Smooth muscle cell (in vitro differentiated cells): ENCODE measurements around the gene TBC1D17. TPM values are rescaled to one million over a fixed set of nuclear protein-coding genes. Genes with fewer than 3 reads are reported as not detected.

Experiments used
- DNase-seq: peaks from one replicate; lab custom pipeline; 2025; ENCODE audit not compliant: unreplicated experiment; lab: John Stamatoyannopoulos, UW
- H2AFZ ChIP-seq: fragments of 200-600 bp; sonication (generic); 2 replicates; pipeline ENCODE4 v1.6.0; 2016; ENCODE audit warnings: antibody characterized with exemption, low read depth, mild to moderate bottlenecking
- H3F3A ChIP-seq: fragments of 200-600 bp; sonication (generic); 2 replicates; pipeline ENCODE4 v1.6.0; 2017; ENCODE audit warnings: antibody characterized with exemption, low read depth
- H3K27ac ChIP-seq: fragments of 200-600 bp; sonication (generic); 2 replicates; pipeline ENCODE4 v1.5.1; 2016; ENCODE audit warnings: low read depth, mild to moderate bottlenecking
- H3K27me3 ChIP-seq: fragments of 200-600 bp; sonication (generic); 2 replicates; pipeline ENCODE4 v1.6.1; 2016; ENCODE audit warnings: low read depth, mild to moderate bottlenecking
- H3K36me3 ChIP-seq: fragments of 200-600 bp; sonication (generic); 2 replicates; pipeline ENCODE4 v1.5.1; 2016; ENCODE audit warnings: low read depth
- H3K4me1 ChIP-seq: fragments of 200-600 bp; sonication (generic); 2 replicates; pipeline ENCODE4 v1.5.1; 2016; ENCODE audit warnings: low read depth
- H3K4me2 ChIP-seq: fragments of 200-600 bp; sonication (generic); 2 replicates; pipeline ENCODE4 v1.6.0; 2016; ENCODE audit warnings: mild to moderate bottlenecking
- H3K4me3 ChIP-seq: fragments of 200-600 bp; sonication (generic); 2 replicates; pipeline ENCODE4 v1.5.1; 2016; ENCODE audit warnings: mild to moderate bottlenecking
- H3K79me2 ChIP-seq: fragments of 200-600 bp; sonication (generic); 2 replicates; pipeline ENCODE4 v1.6.0; 2016; ENCODE audit warnings: low read depth, mild to moderate bottlenecking
- H3K9ac ChIP-seq: fragments of 200-600 bp; sonication (generic); 2 replicates; pipeline ENCODE4 v1.6.0; 2016; ENCODE audit warnings: low read depth
- H3K9me3 ChIP-seq: fragments of 200-600 bp; sonication (generic); replicated peaks from 2 replicates; pipeline ENCODE4 v1.5.1; 2016; ENCODE audit warnings: low read depth
- H4K20me1 ChIP-seq: fragments of 200-600 bp; sonication (generic); 2 replicates; pipeline ENCODE4 v1.6.0; 2016; ENCODE audit warnings: low read depth
- CTCF ChIP-seq: fragments of 200-600 bp; sonication (generic); IDR thresholded peaks from 2 replicates; pipeline ENCODE4 v1.5.1; 2017; ENCODE audit warnings: borderline replicate concordance, mild to moderate bottlenecking, antibody characterized with exemption; ENCODE audit not compliant: insufficient read depth, poor library complexity, severe bottlenecking
- WGBS: methylation state at CpG from one replicate; pipeline ENCODE4 v1.1.7; 2016; ENCODE audit warnings: low lambda C conversion rate; 5-methylcytosine and 5-hydroxymethylcytosine counted together
- polyA plus RNA-seq: library from polyadenylated mRNA; unstranded; fragments of >200 nt; fragmentation: Nextera tagmentation; extraction: Ambion mirVana; gene quantifications from 2 replicates; pipeline ENCODE4 v1.2.1, GENCODE V29; 2016
- total RNA-seq: library from RNA; depleted of rRNA; stranded (reverse); fragments of >200 nt; gene quantifications from 2 replicates; pipeline ENCODE4 v1.2.3, GENCODE V29; 2014

TBC1D17 gene
- total and polyA plus RNA-seq, 2 experiments from 2014 or later, result 9.2 to 41.8 TPM

GRCh38 chr19:49892716-49893115 lies 15.2 kb downstream of the TBC1D17 start:
- H2AFZ ChIP-seq, result no peak overlapping the region
- H3K4me3 ChIP-seq, result no peak overlapping the region
- no peak overlapping the region for H3K9ac ChIP-seq
- H4K20me1 ChIP-seq, result no peaks in the 10 kb centered on the region
- no peak for DNase-seq
- 88% methylated on average over 1 of the region's 1 CpG for WGBS
- no peaks in the 10 kb centered on the region for H3K4me1 ChIP-seq
- no peaks in the 10 kb centered on the region for H3K9me3 ChIP-seq
- no peaks in the 10 kb centered on the region for H3F3A ChIP-seq
- TF ChIP-seq CTCF, result no peak
- no peak overlapping the region for H3K4me2 ChIP-seq
- no peaks in the 10 kb centered on the region for H3K36me3 ChIP-seq
- no peaks in the 10 kb centered on the region for H3K27me3 ChIP-seq
- no peak overlapping the region for H3K27ac ChIP-seq
- H3K79me2 ChIP-seq, result no peaks in the 10 kb centered on the region

- no peaks in the 10 kb centered on the region for H3K36me3 ChIP-seq
- TF ChIP-seq CTCF, result no peak
- no peak overlapping the region for H3K27ac ChIP-seq
- no peaks in the 10 kb centered on the region for H3K9me3 ChIP-seq
- no peaks in the 10 kb centered on the region for H3K27me3 ChIP-seq
- H3K4me2 ChIP-seq, result no peak overlapping the region
- no peaks in the 10 kb centered on the region for H4K20me1 ChIP-seq
- WGBS, result 98% methylated on average over 18 of the region's 18 CpGs
- H3K4me1 ChIP-seq, result no peaks in the 10 kb centered on the region
- no peak overlapping the region for H3K9ac ChIP-seq
- H3F3A ChIP-seq, result no peaks in the 10 kb centered on the region
- no peak overlapping the region for H2AFZ ChIP-seq
- no peak for DNase-seq
- H3K4me3 ChIP-seq, result no peak overlapping the region
- H3K79me2 ChIP-seq, result no peaks in the 10 kb centered on the region
These were observed 16.6 kb downstream of the TBC1D17 start for GRCh38 chr19:49894011-49894664.

- no peak for TF ChIP-seq CTCF
- H3F3A ChIP-seq, result no peaks in the 10 kb centered on the region
- H3K27me3 ChIP-seq, result no peaks in the 10 kb centered on the region
- no peak overlapping the region for H3K9ac ChIP-seq
- no peak overlapping the region for H3K4me3 ChIP-seq
- H3K4me2 ChIP-seq, result no peak overlapping the region
- no peaks in the 10 kb centered on the region for H3K4me1 ChIP-seq
- no peaks in the 10 kb centered on the region for H3K36me3 ChIP-seq
- H3K9me3 ChIP-seq, result no peaks in the 10 kb centered on the region
- H4K20me1 ChIP-seq, result no peaks in the 10 kb centered on the region
- no peak overlapping the region for H3K27ac ChIP-seq
- H2AFZ ChIP-seq, result no peak overlapping the region
- 92% methylated on average over 17 of the region's 17 CpGs for WGBS
- H3K79me2 ChIP-seq, result no peaks in the 10 kb centered on the region
- DNase-seq, result no peak
These were observed 17.5 kb downstream of the TBC1D17 start for GRCh38 chr19:49894879-49895565.
